ENCODE results near the gene CIT.

CIT gene

DNA sequence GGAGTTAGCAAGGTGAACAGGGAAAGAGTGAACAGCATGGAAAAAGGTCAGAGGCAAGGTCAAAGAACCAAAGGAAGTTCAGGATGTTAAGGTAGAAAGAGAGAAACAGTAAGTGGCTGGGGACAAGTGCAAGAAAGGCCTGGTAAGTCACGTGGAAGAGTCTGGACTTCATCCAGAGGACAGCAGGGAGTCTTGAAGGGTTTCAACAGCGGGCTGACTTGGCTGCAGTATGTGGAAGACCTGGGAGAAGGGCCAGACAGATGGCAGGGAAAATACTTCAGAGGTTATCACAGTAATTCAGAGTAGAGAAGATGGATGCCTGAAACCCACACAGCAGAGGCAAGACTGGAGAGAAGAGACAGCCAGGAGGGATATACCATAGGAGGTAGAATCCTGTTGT is 34.0 kb downstream of the CIT start:
- no peak for DNase-seq

DNA sequence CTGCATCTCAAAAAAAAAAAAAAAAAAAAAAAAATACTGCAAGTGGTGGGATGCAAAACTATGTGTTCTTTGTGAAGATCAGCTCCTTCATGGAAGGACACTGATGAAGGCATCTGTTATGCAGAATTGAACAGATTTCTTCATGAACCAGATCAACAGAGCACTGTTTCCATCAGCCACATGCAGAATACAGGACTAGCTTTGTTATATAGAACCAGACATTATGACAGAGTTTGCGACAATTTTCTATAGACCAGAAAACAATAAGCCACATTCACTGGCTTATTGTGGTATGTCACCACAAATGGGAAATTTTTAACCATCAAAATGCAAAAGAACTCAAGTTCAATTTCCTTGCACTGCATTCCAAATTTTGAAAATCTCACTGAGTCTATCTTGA is 34.7 kb downstream of the CIT start:
- DNase-seq: no peak

DNA sequence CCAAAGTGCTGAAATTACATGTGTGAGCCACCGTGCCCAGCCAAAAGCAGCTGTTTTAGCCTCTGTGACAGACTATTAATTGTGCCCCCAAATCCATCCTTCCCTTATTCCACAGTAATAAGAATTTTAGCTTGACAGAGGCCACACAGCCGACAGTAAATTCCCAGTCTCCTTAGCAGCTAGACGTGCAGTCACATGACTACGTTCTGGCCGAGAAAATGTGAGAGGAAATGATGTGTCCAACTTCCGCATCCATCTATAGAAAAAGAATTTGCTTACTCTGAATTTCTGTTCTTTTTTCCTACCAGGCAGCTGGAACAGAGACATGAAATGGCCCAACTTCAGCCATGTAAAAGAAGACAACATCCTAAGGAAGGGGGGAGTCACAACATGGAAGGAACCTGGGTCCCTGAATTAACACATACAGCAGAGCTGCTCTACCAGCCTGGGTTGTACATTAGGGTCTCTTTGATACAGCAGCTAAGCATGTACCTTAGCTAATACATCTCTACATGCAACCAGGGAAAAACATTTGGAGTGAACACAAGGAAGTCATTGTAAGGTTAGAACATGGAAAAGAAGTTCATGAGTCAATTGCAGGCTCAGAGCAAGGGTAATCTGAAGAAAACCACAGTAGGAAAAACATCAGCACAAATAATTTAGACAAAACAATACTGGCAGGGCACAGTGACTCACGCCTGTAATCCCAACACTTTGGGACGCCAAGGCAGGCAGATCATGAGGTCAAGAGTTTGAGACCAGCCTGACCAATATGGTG is 35.5 kb downstream of the CIT start:
- DNase-seq: no peak

DNA sequence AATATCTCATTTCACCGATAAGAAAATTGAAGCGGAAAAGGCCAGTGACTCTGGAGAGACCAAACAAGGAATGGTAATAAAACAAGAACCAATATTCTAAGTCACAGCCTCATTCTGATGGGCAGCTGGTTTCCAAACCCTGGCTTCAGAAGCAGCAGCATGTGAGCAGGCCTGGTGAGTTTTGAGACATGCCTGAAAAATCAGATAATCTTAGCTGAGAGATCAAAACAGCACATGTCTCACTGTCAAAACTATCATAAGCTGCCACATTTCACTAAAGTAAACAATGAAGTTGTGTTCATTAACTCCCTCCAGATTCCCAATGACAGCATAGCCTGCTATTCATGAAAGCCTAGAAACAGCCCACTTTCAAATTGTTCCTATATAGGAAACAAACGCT is 36.5 kb downstream of the CIT start:
- DNase-seq: no peak

DNA sequence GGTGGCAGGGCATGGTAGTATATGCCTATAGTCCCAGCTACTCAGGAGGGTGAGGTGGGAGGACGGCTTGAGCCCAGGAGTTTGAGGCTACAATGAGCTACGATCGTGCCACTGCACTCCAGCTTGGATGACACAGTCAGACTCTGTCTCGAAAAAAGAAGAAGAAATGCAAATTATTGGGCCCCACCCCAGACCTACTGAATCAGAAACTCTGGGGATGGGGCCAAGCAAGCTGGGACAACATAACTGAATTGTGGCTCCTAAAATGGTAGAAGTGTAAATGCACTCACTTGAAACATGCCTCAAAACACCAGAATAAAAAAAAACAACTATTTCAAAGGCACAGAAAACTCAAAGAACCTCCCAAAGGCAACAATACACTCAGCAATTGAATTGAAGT is 37.0 kb downstream of the CIT start:
- no peak for DNase-seq

DNA sequence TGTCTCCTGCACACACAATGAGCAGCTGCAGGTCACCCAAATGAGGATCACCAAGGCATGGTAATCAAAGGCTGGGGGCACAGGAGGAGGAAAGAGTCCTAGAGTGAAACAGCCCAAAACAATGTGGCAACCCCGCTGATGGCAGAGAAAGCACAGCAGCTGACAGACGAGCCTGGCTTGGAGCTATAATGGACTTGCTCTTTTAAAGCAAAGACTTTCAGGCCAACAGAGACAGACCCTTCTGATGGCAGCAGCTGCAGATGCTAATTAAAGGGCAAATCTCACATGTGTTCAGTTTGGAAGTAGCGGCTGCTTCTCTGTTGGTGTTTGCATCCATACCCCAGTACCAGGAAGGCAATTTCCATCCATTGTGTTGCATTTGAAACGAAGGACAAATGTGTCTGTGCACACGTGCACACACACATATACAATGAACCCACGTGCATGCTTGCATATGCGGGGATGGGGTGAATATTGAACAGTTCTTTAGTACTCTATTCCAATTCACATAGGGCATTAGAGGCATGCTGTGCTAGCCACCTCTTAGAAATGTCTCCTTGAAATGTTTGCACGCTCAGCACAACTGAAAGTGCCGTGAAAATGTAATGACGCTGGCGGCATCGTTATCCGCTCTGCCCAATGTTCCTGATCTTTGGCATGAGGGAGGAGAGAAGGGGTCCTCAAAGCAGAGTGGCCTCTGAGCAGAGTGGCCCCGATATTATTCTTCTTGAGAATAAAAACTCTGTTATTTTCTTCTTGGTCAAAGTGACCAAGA is 38.1 kb downstream of the CIT start:
- no peak for DNase-seq

DNA sequence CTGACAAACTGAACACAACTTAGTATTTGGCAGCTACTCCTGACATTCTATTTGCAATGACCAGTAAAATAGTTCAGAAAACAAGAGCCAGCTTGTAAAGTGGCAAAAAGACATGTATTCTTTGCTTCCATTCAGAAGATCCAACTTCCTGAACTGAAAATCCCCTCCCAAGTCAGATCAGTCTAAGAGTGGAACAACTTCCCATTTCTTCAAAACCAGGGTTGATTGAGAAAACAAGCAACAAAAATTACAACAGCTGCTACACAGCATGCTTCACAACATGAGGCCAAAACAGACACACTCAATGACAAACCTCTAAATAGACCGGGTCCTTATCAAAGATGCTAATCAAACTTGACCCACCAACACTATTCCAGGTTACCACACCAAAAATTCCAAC is 40.3 kb downstream of the CIT start:
- peak; percentile 17 to 28 for DNase-seq

DNA sequence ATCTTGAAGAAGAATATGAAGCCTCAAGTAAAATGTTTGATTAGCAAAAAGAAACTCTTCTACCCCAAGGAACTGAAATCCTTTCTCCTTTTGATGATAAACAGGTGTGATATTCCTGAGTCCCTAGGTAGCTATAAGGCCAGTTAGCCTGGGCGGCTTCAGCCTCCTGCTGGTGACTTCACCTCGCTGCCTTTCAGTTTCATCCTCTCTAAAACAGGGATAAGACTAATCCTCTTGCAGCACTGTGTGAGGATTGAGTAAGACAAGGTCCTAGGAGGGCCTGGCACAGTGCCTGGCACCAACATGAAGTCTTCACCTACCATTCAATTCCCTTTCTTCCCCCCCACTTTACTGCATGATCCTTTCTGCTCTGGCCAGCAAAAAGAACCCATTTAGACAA is 42.1 kb downstream of the CIT start:
- DNase-seq: no peak

DNA sequence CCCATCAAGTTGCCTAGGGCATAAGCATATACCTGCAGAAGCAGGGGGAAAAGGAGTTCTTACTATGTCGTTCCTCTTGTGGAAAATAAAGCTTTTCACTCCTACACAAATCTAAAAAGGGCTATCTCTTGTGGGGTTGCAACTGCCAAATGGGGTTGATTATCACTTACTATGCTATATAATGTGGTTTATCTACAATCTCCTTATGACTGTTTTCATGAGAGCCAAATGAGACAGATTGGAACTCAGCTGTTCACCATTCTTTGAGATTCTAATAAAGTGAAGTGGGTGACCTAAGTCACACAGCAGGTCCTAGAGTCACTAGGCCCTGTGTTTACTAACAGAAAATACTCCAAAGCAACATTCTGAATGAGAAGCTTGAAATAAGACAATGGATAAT is 47.7 kb downstream of the CIT start:
- DNase-seq: no peak

DNA sequence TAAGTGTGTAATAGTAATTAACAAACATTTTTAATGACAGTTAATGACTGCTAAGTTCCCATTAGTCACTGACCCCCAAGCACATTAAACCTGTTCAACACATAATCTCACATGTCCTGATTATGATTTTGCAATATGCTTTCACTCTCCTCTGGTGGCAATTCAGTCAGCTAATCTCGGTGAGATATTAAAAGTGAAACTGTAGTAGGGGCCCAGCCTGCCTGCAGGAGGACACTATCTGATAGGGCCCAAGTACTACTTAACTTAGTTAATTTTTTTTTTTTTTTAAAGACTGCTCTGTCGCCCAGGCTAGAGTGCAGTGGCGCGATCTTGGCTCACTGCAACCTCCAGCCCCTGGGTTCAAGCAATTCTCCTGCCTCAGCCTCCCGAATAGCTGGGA is 48.8 kb downstream of the CIT start:
- no peak for DNase-seq

DNA sequence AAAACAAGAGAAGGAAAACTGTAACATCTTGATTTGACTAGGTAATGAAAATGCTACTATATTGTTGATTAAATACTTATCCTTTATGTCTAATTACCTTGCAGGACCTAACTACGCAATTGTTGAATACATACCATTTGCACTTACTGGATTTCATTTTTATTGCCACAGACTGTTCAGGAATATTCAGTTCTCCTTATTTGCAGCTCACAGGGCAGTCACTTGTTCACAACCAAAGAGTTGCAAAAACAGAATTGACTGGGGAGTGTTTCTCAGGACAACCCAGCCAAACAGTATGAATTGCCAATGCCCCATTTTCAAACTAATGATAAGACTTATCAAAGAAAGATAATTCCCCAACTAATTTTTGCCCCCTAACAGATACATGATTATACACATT is 49.4 kb downstream of the CIT start:
- no peak for DNase-seq

DNA sequence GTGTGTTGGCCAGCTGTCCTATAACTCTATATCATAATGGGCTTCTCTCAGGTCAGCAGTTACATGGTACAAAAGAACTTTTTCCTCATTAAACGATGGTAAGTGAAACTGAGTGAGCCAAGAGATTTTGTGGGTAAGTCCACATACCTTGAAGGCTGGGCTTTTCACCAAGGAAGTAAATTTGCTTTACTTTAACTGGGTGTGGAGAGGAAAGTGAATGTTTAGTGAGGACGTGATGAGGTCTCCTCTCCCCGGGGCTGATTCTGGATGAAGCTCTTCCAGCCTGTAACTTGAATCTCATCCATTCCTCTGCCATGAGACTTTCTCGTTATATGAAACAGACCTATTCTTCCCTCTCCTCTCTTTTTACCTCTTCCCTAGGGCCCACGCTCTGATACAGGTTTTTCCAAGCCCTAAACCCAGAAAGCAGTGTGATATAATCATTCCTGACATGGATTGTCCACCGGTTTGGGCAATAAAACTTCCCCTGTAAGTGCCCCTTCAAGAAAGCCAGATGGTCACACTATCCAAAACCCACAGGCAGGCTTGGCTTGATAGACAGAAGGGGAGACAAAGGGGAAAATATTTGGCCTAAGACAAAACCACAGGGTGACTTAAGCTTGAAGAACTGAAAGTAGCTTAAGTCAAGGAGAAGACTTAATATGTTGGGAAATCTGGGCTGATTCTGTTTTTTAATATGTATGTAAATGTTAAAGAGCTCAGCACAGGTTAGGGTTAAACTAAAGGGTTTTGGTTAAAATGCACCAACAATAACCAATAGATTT is 50.3 kb downstream of the CIT start:
- DNase-seq: no peak

DNA sequence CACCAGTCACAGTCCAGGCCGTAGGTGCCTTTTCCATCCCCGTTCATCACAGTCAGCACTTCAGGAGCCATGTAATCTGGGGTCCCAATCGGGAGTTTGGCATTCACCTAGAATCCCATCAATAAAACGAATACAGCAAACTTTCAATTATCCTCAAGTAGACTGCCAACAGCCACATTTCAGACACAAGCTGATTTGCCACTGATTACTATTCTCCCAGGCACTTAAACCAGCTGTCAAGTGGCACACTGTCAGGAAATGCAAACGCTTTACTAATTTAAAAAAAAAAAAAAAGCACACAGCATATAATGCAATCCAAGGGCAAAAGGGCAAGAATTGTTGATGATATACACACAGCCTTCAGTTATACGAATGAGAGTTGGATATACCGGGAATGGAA is 51.9 kb downstream of the CIT start:
- no peak for DNase-seq

DNA sequence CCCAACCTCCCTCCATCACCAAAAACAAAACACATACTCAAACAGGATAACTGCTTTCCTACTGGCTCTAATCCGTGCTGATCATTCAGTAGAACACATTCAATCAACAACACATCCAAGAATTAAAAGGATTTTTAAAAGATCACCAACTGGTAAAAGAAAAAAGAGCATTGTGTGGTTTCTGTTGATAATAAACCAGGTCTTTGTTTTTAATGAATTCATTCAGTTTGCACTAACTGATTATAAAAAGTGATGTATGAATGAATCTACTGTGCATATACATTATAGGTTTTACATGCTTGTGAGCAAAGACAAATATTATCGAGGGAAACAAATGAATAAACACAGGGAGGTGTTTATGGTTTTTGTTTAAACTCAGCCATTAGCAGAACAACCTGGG is 55.1 kb downstream of the CIT start:
- DNase-seq: no peak

DNA sequence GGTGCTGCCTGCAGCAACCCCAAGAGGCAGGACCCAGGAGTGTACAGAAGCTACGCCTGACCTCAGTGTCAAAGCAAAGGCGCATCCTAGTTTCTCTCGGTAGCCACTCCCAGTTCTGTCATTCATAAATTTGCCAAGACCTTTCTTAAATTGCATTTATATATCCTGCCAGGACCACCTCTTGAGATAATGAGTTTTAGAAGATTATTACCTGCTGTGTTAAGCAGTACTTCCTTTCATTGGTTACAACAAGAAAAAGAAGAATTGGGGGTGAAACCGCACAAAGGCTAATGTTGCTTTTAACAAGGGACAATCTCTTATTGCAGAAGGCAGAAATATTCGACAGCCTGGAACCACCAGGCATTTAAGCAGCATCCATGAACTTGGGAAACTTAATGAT is 57.8 kb downstream of the CIT start:
- no peak for DNase-seq

DNA sequence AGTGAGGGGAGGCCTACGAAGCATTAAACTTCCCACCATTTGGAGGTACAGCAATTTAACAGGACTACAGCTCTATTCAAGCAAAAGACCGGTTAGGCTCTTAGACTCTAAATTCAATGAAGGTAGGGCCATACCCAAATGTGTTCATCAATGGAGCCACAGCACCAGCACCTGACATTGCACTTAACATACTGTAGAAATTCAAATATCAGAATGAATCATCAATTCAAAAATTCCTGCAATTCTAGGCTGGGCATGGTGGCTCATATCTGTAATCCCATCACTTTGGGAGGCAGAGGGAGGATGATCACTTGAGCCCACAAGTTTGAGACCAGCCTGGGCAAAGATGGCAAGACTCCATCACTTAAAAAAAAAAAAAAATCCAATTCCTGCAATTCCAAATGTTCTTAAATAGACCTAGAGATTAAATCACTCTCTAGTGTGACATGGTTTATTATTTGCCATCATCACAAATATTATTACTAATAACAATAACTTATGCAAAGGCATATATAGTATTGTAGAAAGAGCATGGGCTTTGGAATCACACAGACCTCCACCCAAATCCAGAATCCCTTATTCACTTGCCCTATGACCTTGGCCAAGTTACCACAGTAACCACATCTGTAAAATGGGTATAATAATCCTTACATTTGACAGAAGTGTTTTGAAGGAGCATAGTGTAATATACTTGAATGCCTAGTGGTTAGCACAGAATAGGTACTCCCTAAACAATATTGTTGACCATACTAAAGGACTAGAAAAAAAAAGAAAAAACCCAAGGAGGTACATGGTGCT is 59.4 kb downstream of the CIT start:
- DNase-seq: no peak

DNA sequence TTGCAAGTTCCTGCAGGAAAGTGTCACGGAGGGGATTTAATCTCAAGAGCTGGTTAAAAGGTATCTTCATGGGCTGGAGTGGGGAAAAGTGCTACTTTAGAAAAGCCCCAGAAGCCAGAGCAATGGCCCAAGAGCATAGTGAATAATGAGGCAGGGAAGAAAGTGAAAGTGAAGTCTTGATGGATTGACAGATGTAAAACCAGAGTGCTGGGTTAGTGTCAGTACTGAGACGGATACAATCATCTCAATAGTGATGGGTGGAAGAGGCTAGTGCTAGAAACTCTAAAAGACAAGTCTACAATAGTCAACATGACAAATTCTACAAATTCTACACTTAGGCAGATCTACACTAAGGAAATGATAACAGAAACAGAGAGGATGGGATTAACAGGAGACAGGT is 68.1 kb downstream of the CIT start:
- DNase-seq: no peak

DNA sequence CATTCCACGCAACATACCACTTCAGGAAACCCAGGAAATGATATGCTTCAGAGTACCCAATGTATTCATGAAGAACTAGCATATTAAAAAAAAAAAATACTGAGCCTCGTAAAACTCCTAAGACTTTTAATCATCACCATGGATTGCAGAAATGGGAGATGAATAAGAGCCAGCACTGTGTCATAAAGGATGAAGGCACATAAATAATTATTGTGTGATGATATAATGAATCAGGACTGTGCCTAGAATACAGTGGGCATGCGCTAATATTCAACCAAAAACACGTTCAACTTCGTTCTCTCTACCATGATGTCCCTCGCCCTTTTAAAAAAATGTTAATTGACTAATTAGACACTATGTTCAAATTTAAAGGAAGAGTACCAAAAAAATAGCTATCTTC is 68.7 kb downstream of the CIT start:
- DNase-seq: no peak

DNA sequence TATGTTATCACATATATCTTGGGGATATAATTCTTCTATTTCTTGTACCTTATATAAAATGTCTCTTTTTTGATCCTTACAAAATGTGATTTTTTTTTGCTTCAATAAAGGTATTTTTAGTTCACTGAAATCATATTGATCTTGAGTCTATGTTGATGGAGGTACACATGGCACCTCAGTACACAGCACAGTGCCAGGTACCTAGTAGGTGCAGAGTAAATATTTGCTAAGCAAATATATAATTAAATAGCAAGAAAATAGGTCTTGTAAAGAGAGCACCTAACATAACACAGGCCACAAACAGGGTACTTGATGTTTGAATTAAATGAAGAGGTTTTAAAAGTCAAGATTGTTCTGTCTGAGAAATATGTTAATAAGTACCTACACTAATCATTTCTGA is 69.7 kb downstream of the CIT start:
- DNase-seq: no peak

DNA sequence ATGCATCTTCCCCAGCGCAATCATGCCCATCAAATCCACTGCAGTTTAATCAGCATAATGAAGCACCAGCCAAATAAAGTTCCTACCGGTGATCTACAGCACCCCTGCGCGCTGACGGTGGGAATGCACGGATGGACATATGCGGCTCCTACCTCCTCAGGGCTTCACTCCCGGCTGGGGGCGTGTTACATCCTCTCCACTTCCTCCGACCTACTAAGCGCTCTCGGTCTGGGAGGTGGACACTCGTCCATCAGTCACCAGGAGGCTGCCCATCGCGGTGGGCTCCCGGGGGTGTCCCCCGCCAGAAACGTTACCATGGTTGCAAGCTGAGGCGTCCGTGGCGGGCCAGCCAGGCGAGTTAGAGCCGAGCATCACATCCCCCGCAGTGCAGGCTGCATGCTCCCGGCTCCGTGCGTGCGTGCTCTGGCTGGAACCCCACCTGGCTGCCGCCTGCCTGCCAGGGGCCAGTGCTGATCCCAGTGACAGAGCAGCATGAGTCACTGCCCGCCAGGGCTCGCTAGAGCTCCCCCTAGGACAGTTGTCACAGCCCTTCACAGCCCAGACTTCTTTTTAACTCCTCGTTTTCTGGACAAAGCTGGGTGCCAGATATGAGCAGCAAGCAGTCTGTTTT is 73.0 kb downstream of the CIT start:
- no peak for DNase-seq

DNA sequence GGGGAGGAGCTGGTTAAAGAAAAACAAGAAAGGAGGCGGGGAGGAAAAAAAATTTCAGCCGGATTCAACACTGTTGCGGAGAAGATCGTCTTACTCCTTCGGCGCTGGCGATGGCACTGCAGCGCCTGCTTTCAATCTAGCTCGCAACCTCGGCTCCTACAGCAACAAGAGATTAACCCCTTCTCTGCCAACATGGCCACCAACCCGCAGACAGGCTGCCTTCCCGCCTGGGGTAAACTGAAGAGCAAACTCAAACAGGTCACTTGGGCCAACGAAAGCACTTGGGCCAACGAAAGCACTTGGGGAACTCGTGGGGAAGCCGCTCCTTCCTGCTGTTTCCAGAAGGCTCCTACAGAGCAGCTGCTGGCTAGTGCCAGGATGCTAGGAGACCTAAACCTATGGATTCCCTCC is 73.7 kb downstream of the CIT start:
- no peak for DNase-seq

DNA sequence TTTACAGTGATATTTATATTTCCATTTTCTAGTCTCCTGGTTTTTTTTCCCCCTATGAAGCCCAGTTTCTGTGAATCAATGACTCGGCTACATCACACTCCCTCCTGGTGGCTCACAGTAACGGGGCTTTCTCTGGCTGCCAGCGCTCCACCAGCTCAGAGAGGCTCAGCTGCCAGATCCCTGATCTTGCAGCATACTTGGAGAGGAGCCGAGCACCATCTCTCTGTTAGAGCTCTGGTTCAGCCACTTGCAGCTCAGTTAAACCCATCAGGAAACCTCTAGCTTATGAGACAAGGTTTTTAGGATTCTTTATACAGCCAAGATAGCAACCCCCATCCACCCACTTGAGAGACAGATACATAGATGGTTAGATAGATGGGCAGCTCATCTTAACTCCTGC is 74.6 kb downstream of the CIT start:
- DNase-seq: no peak

DNA sequence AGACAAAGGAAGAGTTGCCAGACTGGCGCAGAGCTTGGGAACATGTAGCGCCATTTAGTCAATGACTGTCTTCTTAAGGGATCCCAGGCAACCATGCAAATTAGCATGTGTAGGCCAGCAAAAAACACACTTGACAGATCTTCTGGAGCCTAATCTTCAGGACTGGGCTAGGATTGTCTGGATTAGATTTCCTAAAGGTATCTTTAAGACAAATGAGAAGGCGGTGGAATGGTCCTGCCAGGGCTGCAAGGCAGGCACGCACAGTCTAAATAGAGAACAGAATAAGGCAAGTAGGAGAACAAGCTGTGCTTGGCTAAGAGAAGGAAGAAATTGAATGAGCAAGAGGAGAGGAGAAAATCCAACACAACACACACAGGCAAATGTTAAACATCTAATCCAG is 80.0 kb downstream of the CIT start:
- DNase-seq: no peak

Measured in AML-193 (cell line).